Caco-2 (cell line): Measurements from ENCODE around the gene ATG2A. TPM values are rescaled to one million over a fixed set of nuclear protein-coding genes. Genes with fewer than 3 reads are reported as not detected.

ENCODE experiments used
- BruUV-seq: library from RNA; stranded (reverse); fragments of 400-500 nt; replicated peaks from 2 replicates; lab custom pipeline; 2021; lab: Mats Ljungman, UMichigan
- CTCF ChIA-PET: fragments of 300-600 bp; sonication (Branson Sonifier 250); formaldehyde crosslinking; loops from one replicate; lab custom pipeline; 2022; ENCODE audit warnings: antibody characterized with exemption; lab: Charles Lee
- POLR2A ChIA-PET: fragments of 300-600 bp; sonication (Branson Sonifier 250); formaldehyde crosslinking; loops from one replicate; lab custom pipeline; 2022; ENCODE audit warnings: antibody characterized with exemption; lab: Charles Lee
- DNase-seq, 2 experiments: peaks; one replicate each; pipeline versions ENCODE4 v3.0.0 to v3.0.0-alpha.2; 2020 to 2022
- H3K27me3 ChIP-seq: replicated peaks from 2 replicates; pipeline ENCODE4 v1.6.0; 2011; ENCODE audit warnings: low read length; ENCODE audit not compliant: control insufficient read depth, insufficient read depth
- H3K36me3 ChIP-seq: 2 replicates; pipeline ENCODE4 v1.5.1; 2011; ENCODE audit warnings: low read length; ENCODE audit not compliant: control insufficient read depth, insufficient read depth
- H3K4me1 ChIP-seq: fragments of 250-450 bp; sonication (Bioruptor Pico); 2 replicates; pipeline ENCODE4 v1.5.1; 2020; ENCODE audit warnings: mild to moderate bottlenecking
- H3K4me3 ChIP-seq: 2 replicates; pipeline ENCODE4 v1.5.1; 2011; ENCODE audit warnings: low read depth, mild to moderate bottlenecking, control low read depth, low read length
- H3K9me3 ChIP-seq: fragments of 250-450 bp; sonication (Bioruptor Pico); 2 replicates; pipeline ENCODE4 v1.5.1; 2020; ENCODE audit warnings: mild to moderate bottlenecking, moderate library complexity
- H3K27ac Mint-ChIP-seq: one replicate; pipeline ENCODE4 v1.8.0; 2022; ENCODE audit warnings: mixed read lengths; ENCODE audit not compliant: unreplicated experiment
- H3K27me3 Mint-ChIP-seq: one replicate; pipeline ENCODE4 v1.8.0; 2022; ENCODE audit warnings: mixed read lengths; ENCODE audit not compliant: insufficient read depth, unreplicated experiment
- H3K36me3 Mint-ChIP-seq: one replicate; pipeline ENCODE4 v1.8.0; 2022; ENCODE audit warnings: mild to moderate bottlenecking, mixed read lengths; ENCODE audit not compliant: insufficient read depth, unreplicated experiment
- H3K4me1 Mint-ChIP-seq: one replicate; pipeline ENCODE4 v1.8.0; 2022; ENCODE audit warnings: low read depth, mixed read lengths; ENCODE audit not compliant: unreplicated experiment
- H3K4me3 Mint-ChIP-seq: one replicate; pipeline ENCODE4 v1.8.0; 2022; ENCODE audit warnings: mild to moderate bottlenecking, moderate library complexity, mixed read lengths; ENCODE audit not compliant: unreplicated experiment
- H3K9me3 Mint-ChIP-seq: one replicate; pipeline ENCODE4 v1.8.0; 2022; ENCODE audit warnings: mixed read lengths; ENCODE audit not compliant: unreplicated experiment
- CTCF ChIP-seq, 2 experiments: fragments of 200-600 bp in 1 of 2; IDR thresholded peaks; 1 replicate in 1 of 2; 2 replicates in 1 of 2; pipeline versions ENCODE4 v1.5.1 to v1.8.0; 2011 to 2022; ENCODE audit warnings: antibody characterized with exemption in 1 of 2, control low read depth in 1 of 2, inconsistent platforms in 1 of 2, low read depth in 1 of 2, low read length in 1 of 2, mild to moderate bottlenecking in 1 of 2, moderate library complexity in 1 of 2; ENCODE audit not compliant: insufficient read depth in 1 of 2, severe bottlenecking in 1 of 2, unreplicated experiment in 1 of 2
- intact Hi-C: fragments of 100-400 bp; cut with micrococcal nuclease; formaldehyde crosslinking; loops from one replicate; pipeline ENCODE4 v1.10.0; 2022; ENCODE audit not compliant: unreplicated experiment
- total RNA-seq: library from RNA; stranded (reverse); gene quantifications from 2 replicates; pipeline ENCODE4 v1.2.3, GENCODE V29; 2022

Gene ATG2A
- total RNA-seq, 1 experiment from 2014 or later = 27.9 TPM

- no peak for DNase-seq
- Mint-ChIP-seq H3K4me1 (peaks cover 28% of the 10 kb centered on the region), H3K27me3 (no peaks in the 10 kb centered on the region), H3K27ac (no peak overlapping the region), H3K4me3 (no peak overlapping the region), H3K9me3 (no peaks in the 10 kb centered on the region), H3K36me3 (peaks cover 40% of the 10 kb centered on the region)
- Histone ChIP-seq H3K4me3 (no peak overlapping the region), H3K4me1 (peaks cover 32% of the 10 kb centered on the region), H3K27me3 (no peaks in the 10 kb centered on the region), H3K36me3 (no peaks in the 10 kb centered on the region), H3K9me3 (no peaks in the 10 kb centered on the region)
- CTCF ChIA-PET = no interaction called here
- intact Hi-C loops = no loop called here
- no peak for TF ChIP-seq CTCF (IDR thresholded peaks at IDR 0.05; ENCODE audit: insufficient read depth in 1 of 2, low read depth in 1 of 2, low read length in 1 of 2, severe bottlenecking in 1 of 2, unreplicated experiment in 1 of 2)
- no TSS peak for BruUV-seq
- POLR2A ChIA-PET = no interaction called here
These were observed 34.8 kb downstream of the ATG2A start for GRCh38 chr11:64882243-64882642.

GRCh38 chr11:64881476-64881875, 35.5 kb downstream of the ATG2A start:
- intact Hi-C loops = no loop called here
- H3K4me3 Mint-ChIP-seq = no peak overlapping the region
- TF ChIP-seq CTCF (IDR thresholded peaks at IDR 0.05; ENCODE audit: insufficient read depth in 1 of 2, low read depth in 1 of 2, low read length in 1 of 2, severe bottlenecking in 1 of 2, unreplicated experiment in 1 of 2) = no peak

GRCh38 chr11:64880240-64881001, 36.6 kb downstream of the ATG2A start:
- no peak for TF ChIP-seq CTCF (IDR thresholded peaks at IDR 0.05; ENCODE audit: insufficient read depth in 1 of 2, low read depth in 1 of 2, low read length in 1 of 2, severe bottlenecking in 1 of 2, unreplicated experiment in 1 of 2)
- Mint-ChIP-seq H3K4me3 (peak overlapping the region; percentile 85), H3K27me3 (no peaks in the 10 kb centered on the region), H3K36me3 (peaks cover 58% of the 10 kb centered on the region), H3K27ac (peak overlapping the region; percentile 29), H3K9me3 (no peaks in the 10 kb centered on the region), H3K4me1 (peaks cover 17% of the 10 kb centered on the region)
- 0 out of 2 replicates have a peak, but pooled peaks cover 3% of the 10 kb centered on the region for H3K36me3 ChIP-seq
- intact Hi-C loops = no loop called here
- ChIA-PET POLR2A (interaction anchor here (0.6 kb wide), 1 partner anchor 8 kb away, joined by 7 read pairs; no protein-coding TSS in a partner anchor), CTCF (no interaction called here)
- peaks cover 33% of the 10 kb centered on the region for H3K4me1 ChIP-seq
- H3K27me3 ChIP-seq = no peaks in the 10 kb centered on the region
- H3K9me3 ChIP-seq = no peaks in the 10 kb centered on the region
- no TSS peak for BruUV-seq
- H3K4me3 ChIP-seq = no peak overlapping the region
- DNase-seq = no peak

More at GRCh38 chr11:64881476-64881875, 35.5 kb downstream of the ATG2A start:
- ChIA-PET CTCF (no interaction called here), POLR2A (no interaction called here)
- DNase-seq = no peak
- H3K36me3 ChIP-seq = 0 out of 2 replicates have a peak, but pooled peaks cover under 1% of the 10 kb centered on the region
- Mint-ChIP-seq H3K9me3 (no peaks in the 10 kb centered on the region), H3K27me3 (no peaks in the 10 kb centered on the region), H3K36me3 (peaks cover 48% of the 10 kb centered on the region), H3K4me1 (peaks cover 27% of the 10 kb centered on the region), H3K27ac (no peak overlapping the region)
- H3K4me1 ChIP-seq = peaks cover 32% of the 10 kb centered on the region
- no peaks in the 10 kb centered on the region for H3K9me3 ChIP-seq
- no peak overlapping the region for H3K4me3 ChIP-seq
- BruUV-seq = no TSS peak
- no peaks in the 10 kb centered on the region for H3K27me3 ChIP-seq
